Activated CD8-positive, alpha-beta T cell treated with anti-CD3 and anti-CD28 coated beads for 36 hours (primary cell): Measurements from ENCODE around the gene EIF4G3. TPM values are rescaled to one million over a fixed set of nuclear protein-coding genes. Genes with fewer than 3 reads are reported as not detected.

Experiments used
- ATAC-seq: fragments of 200-7000 bp; cut with Tn5 transposase; one replicate; pipeline ENCODE4 v1.10.0; 2021; ENCODE audit warnings: mild to moderate bottlenecking, moderate library complexity
- CTCF ChIA-PET: fragments of 350-600 bp; sonication (Branson Sonifier 250); formaldehyde crosslinking; loops from one replicate; lab custom pipeline; 2021; ENCODE audit warnings: antibody characterized with exemption; lab: Charles Lee
- POLR2A ChIA-PET: fragments of 350-600 bp; sonication (Branson Sonifier 250); formaldehyde crosslinking; loops from one replicate; lab custom pipeline; 2021; ENCODE audit warnings: antibody characterized with exemption; lab: Charles Lee
- DNase-seq: peaks from one replicate; pipeline ENCODE4 v3.0.0-alpha.2; 2020
- H3K27ac Mint-ChIP-seq: one replicate; pipeline ENCODE4 v1.8.0; 2021; ENCODE audit warnings: mild to moderate bottlenecking, mixed read lengths
- H3K27me3 Mint-ChIP-seq: one replicate; pipeline ENCODE4 v1.8.0; 2021; ENCODE audit warnings: mixed read lengths
- H3K36me3 Mint-ChIP-seq: one replicate; pipeline ENCODE4 v1.8.0; 2021; ENCODE audit warnings: low read depth, mixed read lengths
- H3K4me1 Mint-ChIP-seq: one replicate; pipeline ENCODE4 v1.8.0; 2021; ENCODE audit warnings: low read depth, mixed read lengths
- H3K4me3 Mint-ChIP-seq: one replicate; pipeline ENCODE4 v1.8.0; 2021; ENCODE audit warnings: mild to moderate bottlenecking, moderate library complexity, mixed read lengths
- H3K9me3 Mint-ChIP-seq: one replicate; pipeline ENCODE4 v1.8.0; 2021; ENCODE audit warnings: mixed read lengths
- CTCF ChIP-seq: fragments of 200-600 bp; IDR thresholded peaks from one replicate; pipeline ENCODE4 v1.8.0; 2022; ENCODE audit warnings: antibody characterized with exemption, mild to moderate bottlenecking
- intact Hi-C: fragments of 100-400 bp; cut with micrococcal nuclease; formaldehyde crosslinking; loops from one replicate; pipeline ENCODE4 v1.10.0; 2022
- total RNA-seq, 2 experiments: library from RNA; stranded (reverse); gene quantifications; one replicate each; pipeline ENCODE4 v1.2.3, GENCODE V29; 2021

The EIF4G3 gene
- total RNA-seq, 2 experiments from 2014 or later, result 48.2 to 48.4 TPM

- ATAC-seq, result no peak
- CTCF ChIA-PET, result interaction anchor here (2.2 kb wide), 1 partner anchor 346 kb away, joined by 12 read pairs; no protein-coding TSS in a partner anchor
These were observed 327.6 kb downstream of the EIF4G3 start for GRCh38 chr1:20849100-20849499.

GRCh38 chr1:20848162-20848561, 328.5 kb downstream of the EIF4G3 start:
- Mint-ChIP-seq H3K36me3 (peaks cover 45% of the 10 kb centered on the region), H3K27ac (no peak overlapping the region), H3K27me3 (no peaks in the 10 kb centered on the region), H3K4me3 (no peak overlapping the region), H3K9me3 (no peaks in the 10 kb centered on the region), H3K4me1 (no peaks in the 10 kb centered on the region)
- ATAC-seq (no peak), DNase-seq (no peak)
- intact Hi-C loops, result no loop called here
- CTCF ChIA-PET, result no interaction called here
- no peak for TF ChIP-seq CTCF
- POLR2A ChIA-PET, result no interaction called here

More at GRCh38 chr1:20849100-20849499, 327.6 kb downstream of the EIF4G3 start:
- H3K4me1 Mint-ChIP-seq, result no peaks in the 10 kb centered on the region
- H3K27me3 Mint-ChIP-seq, result no peaks in the 10 kb centered on the region
- H3K27ac Mint-ChIP-seq, result no peak overlapping the region
- H3K9me3 Mint-ChIP-seq, result no peaks in the 10 kb centered on the region
- no peak for TF ChIP-seq CTCF
- H3K36me3 Mint-ChIP-seq, result peaks cover 48% of the 10 kb centered on the region
- intact Hi-C loops, result no loop called here
- DNase-seq, result no peak
- H3K4me3 Mint-ChIP-seq, result no peak overlapping the region
- POLR2A ChIA-PET, result no interaction called here

GRCh38 chr1:20847611-20848080, 329.1 kb downstream of the EIF4G3 start:
- intact Hi-C loops, result no loop called here
- POLR2A ChIA-PET, result no interaction called here
- no peak for TF ChIP-seq CTCF
- no peak for DNase-seq
- CTCF ChIA-PET, result no interaction called here
- Mint-ChIP-seq H3K9me3 (no peaks in the 10 kb centered on the region), H3K4me1 (no peaks in the 10 kb centered on the region), H3K27me3 (no peaks in the 10 kb centered on the region), H3K36me3 (peaks cover 42% of the 10 kb centered on the region), H3K4me3 (no peak overlapping the region), H3K27ac (no peak overlapping the region)
- ATAC-seq, result no peak

GRCh38 chr1:20846461-20847374, 330.0 kb downstream of the EIF4G3 start:
- Mint-ChIP-seq H3K36me3 (peaks cover 39% of the 10 kb centered on the region), H3K4me3 (no peak overlapping the region), H3K27ac (no peak overlapping the region), H3K27me3 (no peaks in the 10 kb centered on the region), H3K4me1 (no peaks in the 10 kb centered on the region), H3K9me3 (no peaks in the 10 kb centered on the region)
- TF ChIP-seq CTCF, result no peak
- ChIA-PET CTCF (interaction anchor here (1.0 to 1.4 kb wide), 2 partner anchors 20 to 45 kb away, joined by 3 to 4 read pairs; no protein-coding TSS in a partner anchor), POLR2A (interaction anchor here (0.7 kb wide), 1 partner anchor 470 kb away, joined by 3 read pairs; no protein-coding TSS in a partner anchor)
- DNase-seq (no peak), ATAC-seq (no peak)
- intact Hi-C loops, result no loop called here

- H3K27ac Mint-ChIP-seq, result no peak overlapping the region
- intact Hi-C loops, result no loop called here
- TF ChIP-seq CTCF, result no peak
These were observed 336.0 kb downstream of the EIF4G3 start for GRCh38 chr1:20840731-20841130.

More at GRCh38 chr1:20840731-20841130, 336.0 kb downstream of the EIF4G3 start:
- Mint-ChIP-seq H3K4me1 (no peaks in the 10 kb centered on the region), H3K9me3 (no peaks in the 10 kb centered on the region), H3K27me3 (no peaks in the 10 kb centered on the region), H3K36me3 (peaks cover 22% of the 10 kb centered on the region), H3K4me3 (no peak overlapping the region)
- no peak for ATAC-seq
- DNase-seq, result no peak
- POLR2A ChIA-PET, result interaction anchor here (0.9 to 1.1 kb wide), 2 partner anchors 17 to 18 kb away, joined by 3 to 4 read pairs; no protein-coding TSS in a partner anchor
- CTCF ChIA-PET, result interaction anchor here (0.8 to 1.5 kb wide), 2 partner anchors 10 kb away, joined by 3 to 5 read pairs; no protein-coding TSS in a partner anchor
